ENCODE results near the gene ATP1B3.

Gene ATP1B3

DNA sequence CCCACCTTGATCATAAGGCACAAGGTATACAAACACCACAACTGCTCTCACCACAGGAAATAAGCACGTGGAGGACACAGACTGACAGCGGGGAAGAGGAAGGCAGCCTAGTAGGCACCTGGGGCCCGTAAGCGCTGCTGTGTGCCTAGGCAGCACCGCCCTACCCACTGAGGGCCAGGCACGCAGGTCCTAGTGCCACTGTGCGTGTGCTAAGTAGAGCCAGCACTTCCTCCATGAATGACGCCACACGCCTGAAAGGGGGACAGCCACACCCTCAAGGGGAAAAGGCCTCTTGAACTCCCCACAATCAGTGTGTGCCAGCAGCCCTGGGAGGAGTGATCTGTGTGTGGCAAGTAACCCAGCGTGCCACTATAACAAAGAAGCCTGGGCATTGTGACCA lies 73.0 kb downstream of the ATP1B3 start:
- DNase-seq (ENCODE audit: low spot score) = no peak
- in situ Hi-C loops (cut with MboI; ENCODE audit: low pct_unique_long_range_greater_than_20kb, low sequenced_read_pairs, unreplicated experiment) = no loop called here
- TF ChIP-seq CTCF (IDR thresholded peaks at IDR 0.05; ENCODE audit: extremely low read depth, insufficient read depth, missing control alignments) = no peak

GRCh38 chr3:141949972-141950371 lies 73.5 kb downstream of the ATP1B3 start:
- no peak for DNase-seq (ENCODE audit: low spot score)
- TF ChIP-seq CTCF (IDR thresholded peaks at IDR 0.05; ENCODE audit: extremely low read depth, insufficient read depth, missing control alignments) = no peak
- in situ Hi-C loops (cut with MboI; ENCODE audit: low pct_unique_long_range_greater_than_20kb, low sequenced_read_pairs, unreplicated experiment) = no loop called here

DNA sequence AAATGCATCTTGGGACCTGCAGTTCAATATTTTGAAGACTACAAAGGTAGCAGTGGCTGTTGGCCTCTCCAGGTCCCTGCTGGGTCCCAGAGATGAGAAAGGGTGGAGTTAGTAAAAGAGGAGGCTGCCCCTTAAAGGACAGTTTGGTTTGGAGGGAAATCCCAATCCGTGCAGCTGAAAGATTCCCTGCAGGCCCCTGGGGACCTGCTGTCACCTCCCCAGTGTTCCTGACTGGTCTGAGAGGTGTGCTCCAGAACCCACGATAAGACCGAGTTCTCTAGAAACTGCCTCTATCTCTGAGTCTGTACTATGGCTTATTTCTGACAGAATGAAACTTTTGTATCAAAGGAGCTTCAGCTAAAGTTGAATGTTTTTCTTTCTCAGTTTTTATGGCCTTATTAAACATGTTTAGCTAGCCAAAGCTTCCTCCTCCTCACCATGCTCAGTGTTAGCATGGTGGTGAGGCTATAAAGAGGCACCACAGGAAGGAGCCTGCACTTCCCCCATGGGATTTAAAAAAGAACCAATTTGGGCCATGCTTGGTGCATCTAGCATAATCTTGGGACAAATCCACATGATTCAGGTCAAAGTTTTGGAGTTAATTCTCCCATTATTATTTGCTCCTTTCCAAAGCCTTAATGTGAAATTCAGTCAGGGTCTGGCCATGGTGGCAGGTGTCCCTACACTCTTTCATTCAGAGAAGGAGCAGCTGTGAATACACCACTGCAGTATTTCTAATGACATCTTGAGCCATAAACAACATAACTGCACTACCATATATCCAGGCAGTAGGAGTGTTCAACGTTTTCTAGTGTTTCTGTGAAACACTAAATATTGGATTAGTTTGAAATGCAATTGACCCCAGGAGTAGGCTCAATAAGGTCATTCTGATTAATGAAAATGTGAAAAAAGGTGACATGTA lies 74.4 kb downstream of the ATP1B3 start:
- in situ Hi-C loops (cut with MboI; ENCODE audit: low pct_unique_long_range_greater_than_20kb, low sequenced_read_pairs, unreplicated experiment) = no loop called here
- TF ChIP-seq CTCF (IDR thresholded peaks at IDR 0.05; ENCODE audit: extremely low read depth, insufficient read depth, missing control alignments) = no peak
- no peak for DNase-seq (ENCODE audit: low spot score)

GRCh38 chr3:141952611-141953010 lies 76.2 kb downstream of the ATP1B3 start:
- no peak for DNase-seq (ENCODE audit: low spot score)
- in situ Hi-C loops (cut with MboI; ENCODE audit: low pct_unique_long_range_greater_than_20kb, low sequenced_read_pairs, unreplicated experiment) = no loop called here

GRCh38 chr3:141955175-141955574 lies 78.7 kb downstream of the ATP1B3 start:
- DNase-seq (ENCODE audit: low spot score) = no peak
- in situ Hi-C loops (cut with MboI; ENCODE audit: low pct_unique_long_range_greater_than_20kb, low sequenced_read_pairs, unreplicated experiment) = no loop called here
- no peak for TF ChIP-seq CTCF (IDR thresholded peaks at IDR 0.05; ENCODE audit: extremely low read depth, insufficient read depth, missing control alignments)

More at GRCh38 chr3:141952611-141953010, 76.2 kb downstream of the ATP1B3 start:
- no peak for TF ChIP-seq CTCF (IDR thresholded peaks at IDR 0.05; ENCODE audit: extremely low read depth, insufficient read depth, missing control alignments)

- in situ Hi-C loops (cut with MboI; ENCODE audit: low pct_unique_long_range_greater_than_20kb, low sequenced_read_pairs, unreplicated experiment) = no loop called here
- no peak for TF ChIP-seq CTCF (IDR thresholded peaks at IDR 0.05; ENCODE audit: extremely low read depth, insufficient read depth, missing control alignments)
- DNase-seq (ENCODE audit: low spot score) = no peak
Observed at GRCh38 chr3:141959589-141960554, 83.4 kb downstream of the ATP1B3 start.

Data from GM13977 (cell line).